Measurements from ENCODE around the gene POLQ.

- TF ChIP-seq POLR2A (IDR thresholded peaks at IDR 0.05): no peak
- TF ChIP-seq CTCF (IDR thresholded peaks at IDR 0.05 in 4 of 5, conservative IDR thresholded peaks at IDR 0.05 in 1 of 5): no peak
These were observed 57.2 kb downstream of the POLQ start for GRCh38 chr3:121488628-121489027.

Measured in gastrocnemius medialis (tissue), 4 donors.